HCT116 (cell line): ENCODE results near the gene LZTR1. TPM values are rescaled to one million over a fixed set of nuclear protein-coding genes. Genes with fewer than 3 reads are reported as not detected.

Experiments
- ATAC-seq: fragments of 200-7000 bp; cut with Tn5 transposase; 2 replicates; pipeline ENCODE4 v1.9.1; 2020; ENCODE audit warnings: mild to moderate bottlenecking, moderate library complexity
- BruUV-seq: library from RNA; stranded (reverse); fragments of 400-500 nt; replicated peaks from 2 replicates; lab custom pipeline; 2021; lab: Mats Ljungman, UMichigan
- CTCF ChIA-PET: fragments of 300-600 bp; sonication (Branson Sonifier 250); formaldehyde crosslinking; loops from one replicate; lab custom pipeline; 2021; ENCODE audit warnings: antibody characterized with exemption; lab: Charles Lee
- POLR2A ChIA-PET: fragments of 300-600, 350-600 bp; sonication (Branson Sonifier 250); formaldehyde crosslinking; loops from one replicate; lab custom pipeline; 2021; ENCODE audit warnings: antibody characterized with exemption; lab: Charles Lee
- RAD21 ChIA-PET, 2 experiments: fragments of 300-600 bp; sonication (Branson Sonifier 250); formaldehyde crosslinking; loops; one replicate each; lab custom pipeline; 2023; ENCODE audit warnings: low total read pairs in 2 of 2; ENCODE audit not compliant: uncharacterized antibody in 2 of 2, unreplicated experiment in 2 of 2, low non-redundant PET in 1 of 2; lab: Charles Lee
- DNase-seq: peaks from one replicate; pipeline ENCODE4 v3.0.0-alpha.2; 2010; ENCODE audit warnings: low read depth, low spot score
- H2AFZ ChIP-seq: fragments of 200-600 bp; shearing (Covaris generic), sonication (generic); 2 replicates; pipeline ENCODE4 v1.6.1; 2017; ENCODE audit warnings: low read depth, mixed run types, mixed read lengths, antibody characterized with exemption, low read length; ENCODE audit not compliant: poor library complexity, severe bottlenecking
- H3K27ac ChIP-seq: 2 replicates; pipeline ENCODE4 v1.5.1; 2012; ENCODE audit warnings: low read depth, low read length
- H3K27me3 ChIP-seq: fragments of 200-600 bp; sonication (generic); 2 replicates; pipeline ENCODE4 v1.6.1; 2016; ENCODE audit warnings: mixed run types, low read length, mixed read lengths; ENCODE audit not compliant: insufficient read depth
- H3K36me3 ChIP-seq, 2 experiments: fragments of 200-500 bp in 1 of 2; fragments of 200-600 bp in 1 of 2; sonication (Bioruptor generic) in 1 of 2; sonication (generic) in 1 of 2; 2 replicates each; pipeline versions ENCODE4 v1.5.1 to v1.6.1; 2014 to 2016; ENCODE audit warnings: low read length in 2 of 2, inconsistent platforms in 1 of 2, mixed read lengths in 1 of 2, mixed run types in 1 of 2; ENCODE audit not compliant: insufficient read depth in 2 of 2, control insufficient read depth in 1 of 2
- H3K4me1 ChIP-seq, 2 experiments: fragments of 200-600 bp in 1 of 2; sonication (generic) in 1 of 2; 2 replicates each; pipeline versions ENCODE4 v1.5.1 to v1.6.1; 2012 to 2017; ENCODE audit warnings: low read length in 2 of 2, inconsistent platforms in 1 of 2, mild to moderate bottlenecking in 1 of 2, mixed read lengths in 1 of 2, mixed run types in 1 of 2, moderate library complexity in 1 of 2; ENCODE audit not compliant: insufficient read depth in 2 of 2, control insufficient read depth in 1 of 2
- H3K4me2 ChIP-seq: fragments of 200-600 bp; sonication (generic); 2 replicates; pipeline ENCODE4 v1.6.1; 2017; ENCODE audit warnings: mixed run types, low read length, mixed read lengths
- H3K4me3 ChIP-seq, 2 experiments: fragments of 200-600 bp in 1 of 2; sonication (generic) in 1 of 2; replicated peaks in 1 of 2; 2 replicates each; pipeline ENCODE4 v1.5.1; 2011 to 2016; ENCODE audit warnings: low read length in 2 of 2, control low read depth in 1 of 2, low read depth in 1 of 2, mild to moderate bottlenecking in 1 of 2, mixed read lengths in 1 of 2, mixed run types in 1 of 2
- H3K79me2 ChIP-seq: fragments of 200-600 bp; sonication (generic); 2 replicates; pipeline ENCODE4 v1.6.1; 2017; ENCODE audit warnings: mild to moderate bottlenecking, mixed run types, low read length, moderate library complexity, mixed read lengths; ENCODE audit not compliant: insufficient read depth
- H3K9ac ChIP-seq: fragments of 200-600 bp; sonication (generic); 2 replicates; pipeline ENCODE4 v1.6.1; 2016; ENCODE audit warnings: low read length, mixed read lengths
- H3K9me2 ChIP-seq: fragments of 200-600 bp; sonication (generic), shearing (Covaris generic); 2 replicates; pipeline ENCODE4 v1.6.1; 2017; ENCODE audit warnings: mixed run types, mild to moderate bottlenecking, moderate library complexity; ENCODE audit not compliant: insufficient read depth
- H3K9me3 ChIP-seq, 2 experiments: fragments of 200-500 bp in 1 of 2; fragments of 200-600 bp in 1 of 2; sonication (Bioruptor generic) in 1 of 2; sonication (generic) in 1 of 2; 2 replicates each; pipeline ENCODE4 v1.6.1; 2014 to 2017; ENCODE audit warnings: low read length in 2 of 2, mixed read lengths in 2 of 2, inconsistent platforms in 1 of 2, low read depth in 1 of 2, mild to moderate bottlenecking in 1 of 2, mixed run types in 1 of 2, moderate library complexity in 1 of 2; ENCODE audit not compliant: control insufficient read depth in 1 of 2, insufficient read depth in 1 of 2
- H4K20me1 ChIP-seq: fragments of 200-600 bp; sonication (generic), shearing (Covaris generic); 2 replicates; pipeline ENCODE4 v1.6.1; 2017; ENCODE audit warnings: mixed run types, mild to moderate bottlenecking, moderate library complexity; ENCODE audit not compliant: insufficient read depth
- CBX3 ChIP-seq: IDR thresholded peaks from 2 replicates; pipeline ENCODE4 v1.6.1; 2012; ENCODE audit warnings: low read depth
- CEBPB ChIP-seq: IDR thresholded peaks from 2 replicates; pipeline ENCODE4 v1.6.1; 2012; ENCODE audit warnings: low read depth
- ELF1 ChIP-seq: IDR thresholded peaks from 2 replicates; pipeline ENCODE4 v1.6.1; 2012; ENCODE audit warnings: low read depth, borderline replicate concordance
- EZH2phosphoT487 ChIP-seq: fragments of 200-600 bp; IDR thresholded peaks from 2 replicates; pipeline ENCODE4 v1.6.1; 2018; ENCODE audit warnings: antibody characterized with exemption, borderline replicate concordance
- FOSL1 ChIP-seq: IDR thresholded peaks from 2 replicates; pipeline ENCODE4 v1.6.1; 2012; ENCODE audit warnings: low read depth
- POLR2A ChIP-seq: IDR thresholded peaks from 2 replicates; pipeline ENCODE4 v1.7.0; 2011; ENCODE audit warnings: borderline replicate concordance; ENCODE audit not compliant: insufficient read depth, insufficient read length; ENCODE audit errors: extremely low read depth
- POLR2AphosphoS5 ChIP-seq: IDR thresholded peaks from 2 replicates; pipeline ENCODE4 v1.6.1; 2011; ENCODE audit warnings: mild to moderate bottlenecking, low read depth, low read length, moderate library complexity
- RAD21 ChIP-seq: IDR thresholded peaks from 2 replicates; pipeline ENCODE4 v1.6.1; 2012; ENCODE audit warnings: low read depth, mild to moderate bottlenecking
- REST ChIP-seq: IDR thresholded peaks from 2 replicates; pipeline ENCODE4 v1.6.1; 2012; ENCODE audit warnings: low read depth
- SIN3A ChIP-seq: IDR thresholded peaks from 2 replicates; pipeline ENCODE4 v1.6.1; 2012; ENCODE audit warnings: low read depth
- SRF ChIP-seq: IDR thresholded peaks from 2 replicates; pipeline ENCODE4 v1.6.1; 2012; ENCODE audit warnings: low read depth
- TCF7L2 ChIP-seq: IDR thresholded peaks from 2 replicates; pipeline ENCODE4 v1.7.0; 2011; ENCODE audit warnings: borderline replicate concordance, inconsistent platforms; ENCODE audit not compliant: insufficient read depth, insufficient read length; ENCODE audit errors: extremely low read depth
- ZNF274 ChIP-seq: fragments of 200-500 bp; sonication (Bioruptor generic); IDR thresholded peaks from 2 replicates; pipeline ENCODE4 v1.6.1; 2014; ENCODE audit warnings: mild to moderate bottlenecking, low read depth, low read length, inconsistent platforms
- intact Hi-C: fragments of 100-400 bp; cut with micrococcal nuclease; formaldehyde crosslinking; loops from 2 replicates; pipeline ENCODE4 v1.10.0; 2022
- total RNA-seq: library from RNA; stranded (reverse); gene quantifications from one replicate; pipeline ENCODE4 v1.2.1, GENCODE V29; 2021; ENCODE audit not compliant: unreplicated experiment
- TF ChIP-seq, protein P1 (sequence below): IDR thresholded peaks from 2 replicates; pipeline ENCODE4 v1.6.1; 2011; ENCODE audit warnings: mild to moderate bottlenecking, low read length, moderate library complexity; ENCODE audit not compliant: insufficient replicate concordance; ENCODE audit errors: extremely low read depth

Gene LZTR1
- total RNA-seq, 1 experiment from 2014 or later: 56.5 TPM

DNA sequence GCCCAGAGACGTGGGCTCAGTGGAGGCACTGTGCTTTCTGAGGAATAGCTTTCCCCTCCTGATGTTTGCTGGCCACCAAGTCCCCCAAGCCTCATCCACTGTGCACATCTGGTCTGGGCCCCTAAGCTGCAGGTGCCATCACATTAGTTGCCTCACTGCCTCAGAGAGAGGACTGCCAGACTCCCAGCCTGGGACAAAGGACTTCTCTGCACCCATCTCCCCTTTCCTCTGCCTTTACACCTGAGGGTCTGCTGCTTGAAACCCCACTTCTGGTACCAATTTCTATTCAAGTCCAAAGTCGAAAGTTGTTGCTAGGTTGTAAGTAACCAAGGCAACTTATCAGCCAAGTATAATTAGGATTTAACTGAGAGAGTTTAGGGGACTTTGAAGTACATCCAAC lies 3.7 kb upstream of the LZTR1 start:
- BruUV-seq: no TSS peak

More for the DNA sequence above, 3.7 kb upstream of the LZTR1 start:
- no peak for ATAC-seq
- RAD21 ChIA-PET: interaction anchor here in 1 of 2 experiments (0.7 kb wide), 1 partner anchor 8 kb away, joined by 4 read pairs; no protein-coding TSS in a partner anchor
- intact Hi-C loops: no loop called here
- no peak overlapping the region for H3K4me3 ChIP-seq
- H2AFZ ChIP-seq: no peak overlapping the region
- peaks cover 4 to 10% of the 10 kb centered on the region in 2 experiments; a peak in 1 of 4 replicates for H3K9me3 ChIP-seq
- peaks cover 6 to 17% of the 10 kb centered on the region in 2 experiments; a peak in 2 of 4 replicates for H3K4me1 ChIP-seq
- no peak for DNase-seq
- CTCF ChIA-PET: no interaction called here
- POLR2A ChIA-PET: no interaction called here
- no peaks in the 10 kb centered on the region; a peak in 1 of 4 replicates for H3K36me3 ChIP-seq
- no peak overlapping the region for H3K4me2 ChIP-seq
- H3K9ac ChIP-seq: no peak overlapping the region
- H3K27ac ChIP-seq: no peak overlapping the region
- H4K20me1 ChIP-seq: no peaks in the 10 kb centered on the region
- TF ChIP-seq TCF7L2: no peak
- TF ChIP-seq CBX3: no peak
- no peak for TF ChIP-seq EZH2phosphoT487
- TF ChIP-seq FOSL1: no peak
- TF ChIP-seq CEBPB: no peak
- TF ChIP-seq RAD21: no peak
- no peak for TF ChIP-seq ZNF274
- TF ChIP-seq POLR2AphosphoS5: no peak
- TF ChIP-seq ELF1: no peak
- TF ChIP-seq REST: no peak
- TF ChIP-seq POLR2A: no peak
- TF ChIP-seq SIN3A: no peak
- TF ChIP-seq, protein P1, sequence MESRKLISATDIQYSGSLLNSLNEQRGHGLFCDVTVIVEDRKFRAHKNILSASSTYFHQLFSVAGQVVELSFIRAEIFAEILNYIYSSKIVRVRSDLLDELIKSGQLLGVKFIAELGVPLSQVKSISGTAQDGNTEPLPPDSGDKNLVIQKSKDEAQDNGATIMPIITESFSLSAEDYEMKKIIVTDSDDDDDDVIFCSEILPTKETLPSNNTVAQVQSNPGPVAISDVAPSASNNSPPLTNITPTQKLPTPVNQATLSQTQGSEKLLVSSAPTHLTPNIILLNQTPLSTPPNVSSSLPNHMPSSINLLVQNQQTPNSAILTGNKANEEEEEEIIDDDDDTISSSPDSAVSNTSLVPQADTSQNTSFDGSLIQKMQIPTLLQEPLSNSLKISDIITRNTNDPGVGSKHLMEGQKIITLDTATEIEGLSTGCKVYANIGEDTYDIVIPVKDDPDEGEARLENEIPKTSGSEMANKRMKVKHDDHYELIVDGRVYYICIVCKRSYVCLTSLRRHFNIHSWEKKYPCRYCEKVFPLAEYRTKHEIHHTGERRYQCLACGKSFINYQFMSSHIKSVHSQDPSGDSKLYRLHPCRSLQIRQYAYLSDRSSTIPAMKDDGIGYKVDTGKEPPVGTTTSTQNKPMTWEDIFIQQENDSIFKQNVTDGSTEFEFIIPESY: no peak
- TF ChIP-seq SRF: no peak
- no peaks in the 10 kb centered on the region for H3K27me3 ChIP-seq
- H3K9me2 ChIP-seq: no peaks in the 10 kb centered on the region
- H3K79me2 ChIP-seq: peaks cover 15% of the 10 kb centered on the region
